Activated CD4-positive, CD25-positive, alpha-beta regulatory T cell treated with anti-CD3 and anti-CD28 coated beads, Interleukin-2, amount 50 U/mL, for 24 hours (primary cell): ENCODE results near the gene PGAM5.
"Not testable (repeated sequence)": the region's sequence is repeated elsewhere in the genome, so short reads cannot be mapped to it uniquely, and the experiment has no call there.

Experiments
- ATAC-seq, 2 donors: fragments of 150-1000 bp; cut with Tn5 transposase; one replicate each; pipeline ENCODE4 v1.10.0; 2021; ENCODE audit warnings: mild to moderate bottlenecking in 1 of 2, moderate library complexity in 1 of 2

Gene PGAM5

DNA sequence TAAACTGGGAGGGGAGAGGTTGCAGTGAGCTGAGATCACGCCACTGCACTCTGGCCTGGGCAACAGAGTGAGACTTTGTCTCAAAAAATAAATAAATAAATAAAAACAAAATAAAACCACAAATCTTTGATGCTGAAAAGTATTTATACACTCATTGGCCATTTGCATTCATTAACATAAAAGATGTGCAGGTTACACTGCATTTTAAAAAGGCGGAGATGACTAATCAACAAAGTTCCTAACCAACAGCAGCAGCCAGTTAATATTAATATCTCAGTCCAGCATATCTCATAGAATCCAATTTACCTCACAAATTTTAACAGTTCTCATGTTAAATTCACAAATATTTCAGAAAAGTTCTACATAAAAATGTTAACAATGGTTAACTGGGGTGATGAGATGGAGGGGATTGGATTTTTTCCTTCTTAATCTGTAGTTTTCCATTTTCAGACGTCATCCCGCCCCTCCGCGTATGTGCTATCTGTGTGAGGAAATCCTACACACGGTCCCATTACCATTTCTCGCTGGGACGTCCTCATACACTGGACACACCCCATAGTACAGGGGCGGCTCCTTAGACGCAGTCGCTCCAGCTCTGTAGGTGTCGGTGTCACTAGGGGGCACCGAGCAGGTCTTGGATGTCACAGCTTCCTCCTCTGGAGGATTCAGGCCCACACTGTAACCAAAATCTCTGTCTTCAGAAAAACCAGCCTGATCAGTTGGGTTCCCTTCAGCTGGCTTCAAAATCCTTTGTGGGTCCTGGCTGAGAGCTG is 43.7 kb downstream of the PGAM5 start:
- ATAC-seq: no peak

- not testable (repeated sequence) for ATAC-seq
These were observed 48.2 kb downstream of the PGAM5 start for GRCh38 chr12:132758825-132759224.

GRCh38 chr12:132759359-132759758 is 48.7 kb downstream of the PGAM5 start:
- ATAC-seq: no peak

- ATAC-seq: peak; percentile 44 to 45
These were observed 50.6 kb downstream of the PGAM5 start, which contains the start of gene ANKLE2 for GRCh38 chr12:132761032-132761920. Gene ANKLE2 (minus strand): TSS chr12:132761832. CDS start chr12:132761798, 34 bp downstream.

GRCh38 chr12:132761921-132762583 is 51.4 kb downstream of the PGAM5 start:
- peak; percentile 80 to 83 for ATAC-seq

DNA sequence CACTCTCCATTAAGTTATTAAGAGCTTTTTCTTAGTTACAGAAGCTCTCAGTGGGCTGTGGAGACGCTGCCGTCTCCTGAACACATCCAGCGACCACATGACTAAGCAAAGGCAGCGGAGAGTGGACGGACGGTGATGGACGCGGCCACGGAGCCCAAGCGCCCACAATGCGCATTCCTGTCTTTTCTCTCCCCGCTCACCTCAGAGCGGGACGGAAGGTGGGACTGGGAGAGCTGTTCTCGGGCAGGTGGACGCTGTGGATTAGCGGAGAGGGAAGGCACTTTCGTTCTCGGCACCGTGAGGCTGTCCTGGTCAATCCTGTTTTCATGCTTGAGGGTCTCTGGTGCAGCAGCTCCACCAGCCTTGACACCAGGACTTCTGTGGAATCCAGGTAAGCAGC is 53.6 kb downstream of the PGAM5 start:
- ATAC-seq: no peak

DNA sequence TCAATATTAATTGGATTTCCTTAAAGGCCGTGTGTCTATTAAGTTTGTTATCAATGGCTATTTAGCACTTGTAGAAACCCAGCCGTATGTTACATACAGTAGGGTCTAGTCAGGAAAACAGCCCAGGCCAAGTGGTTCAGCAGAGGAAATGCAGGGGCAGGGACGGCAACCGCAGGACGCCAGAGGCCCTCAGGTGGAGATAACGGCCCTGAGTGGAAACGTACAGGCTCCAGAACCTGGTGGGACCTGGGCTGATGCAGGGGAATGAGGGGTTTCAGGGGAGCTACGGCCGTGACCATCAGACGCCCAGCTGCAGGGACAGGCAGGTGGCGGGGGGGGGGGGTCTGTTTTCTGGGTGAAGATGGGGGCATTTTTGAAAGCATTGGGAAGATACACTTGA is 54.7 kb downstream of the PGAM5 start:
- ATAC-seq: no peak

- no peak for ATAC-seq
These were observed 55.9 kb downstream of the PGAM5 start for GRCh38 chr12:132766380-132767085.

GRCh38 chr12:132771126-132771838 is 60.6 kb downstream of the PGAM5 start:
- peak; percentile 44 to 47 for ATAC-seq
